Neural cell (in vitro differentiated cells): ENCODE measurements around the gene AFDN. TPM values are rescaled to one million over a fixed set of nuclear protein-coding genes. Genes with fewer than 3 reads are reported as not detected.

Experiments used
- H2AFZ ChIP-seq: fragments of 200-600, 300-800 bp; sonication (generic), shearing (Covaris generic); 2 replicates; pipeline ENCODE4 v1.6.0; 2014; ENCODE audit warnings: low read depth, mild to moderate bottlenecking, antibody characterized with exemption, low read length, moderate library complexity
- H3F3A ChIP-seq: fragments of 200-600 bp; shearing (Covaris generic); 2 replicates; pipeline ENCODE4 v1.6.1; 2016; ENCODE audit warnings: mild to moderate bottlenecking, moderate library complexity, mixed read lengths, antibody characterized with exemption, low read length; ENCODE audit not compliant: insufficient read depth, poor library complexity, severe bottlenecking
- H3K27ac ChIP-seq: fragments of 200-600, 300-800 bp; sonication (generic), shearing (Covaris generic); 2 replicates; pipeline ENCODE4 v1.5.1; 2014; ENCODE audit warnings: mild to moderate bottlenecking, low read length, moderate library complexity
- H3K27me3 ChIP-seq: fragments of 300-800, 200-600 bp; sonication (generic), shearing (Covaris generic); 2 replicates; pipeline ENCODE4 v1.6.0; 2014; ENCODE audit warnings: mild to moderate bottlenecking, low read depth, low read length, moderate library complexity; ENCODE audit not compliant: insufficient read depth
- H3K36me3 ChIP-seq: fragments of 300-800, 200-600 bp; sonication (generic), shearing (Covaris generic); 2 replicates; pipeline ENCODE4 v1.5.1; 2014; ENCODE audit warnings: mild to moderate bottlenecking, antibody characterized with exemption, low read length, moderate library complexity; ENCODE audit not compliant: insufficient read depth
- H3K4me2 ChIP-seq: fragments of 300-800, 200-600 bp; sonication (generic), shearing (Covaris generic); 2 replicates; pipeline ENCODE4 v1.6.0; 2014; ENCODE audit warnings: mild to moderate bottlenecking, low read length
- H3K4me3 ChIP-seq: fragments of 300-800, 200-600 bp; sonication (generic), shearing (Covaris generic); 2 replicates; pipeline ENCODE4 v1.5.1; 2014; ENCODE audit warnings: mild to moderate bottlenecking, low read length, moderate library complexity
- H3K79me2 ChIP-seq: fragments of 200-600 bp; shearing (Covaris generic); replicated peaks from 2 replicates; pipeline ENCODE4 v1.6.0; 2014; ENCODE audit warnings: mild to moderate bottlenecking, low read length, moderate library complexity; ENCODE audit not compliant: insufficient read depth
- H3K9ac ChIP-seq: fragments of 300-800, 200-600 bp; sonication (generic), shearing (Covaris generic); 2 replicates; pipeline ENCODE4 v1.6.1; 2016; ENCODE audit warnings: mild to moderate bottlenecking, low read length, mixed read lengths
- H3K9me2 ChIP-seq: fragments of 200-600 bp; shearing (Covaris generic); 2 replicates; pipeline ENCODE4 v1.6.1; 2016; ENCODE audit warnings: mild to moderate bottlenecking, low read length, mixed read lengths; ENCODE audit not compliant: insufficient read depth
- H3K9me3 ChIP-seq: fragments of 200-600, 300-800 bp; sonication (generic), shearing (Covaris generic); 2 replicates; pipeline ENCODE4 v1.6.1; 2016; ENCODE audit warnings: mild to moderate bottlenecking, mixed run types, low read length, moderate library complexity, mixed read lengths
- H4K20me1 ChIP-seq: fragments of 200-600 bp; shearing (Covaris generic); 2 replicates; pipeline ENCODE4 v1.6.1; 2016; ENCODE audit warnings: mild to moderate bottlenecking, mixed run types; ENCODE audit not compliant: insufficient read depth
- EP300 ChIP-seq: fragments of 450-650 bp; conservative IDR thresholded peaks from 2 replicates; pipeline ENCODE4 v1.6.1; 2014; ENCODE audit warnings: antibody characterized with exemption, mild to moderate bottlenecking, moderate library complexity; ENCODE audit not compliant: poor library complexity, severe bottlenecking
- EZH2 ChIP-seq: fragments of 200-600, 300-800 bp; shearing (Covaris generic), sonication (generic); IDR thresholded peaks from 2 replicates; pipeline ENCODE4 v1.6.1; 2014; ENCODE audit warnings: antibody characterized with exemption, low read length, borderline replicate concordance, mild to moderate bottlenecking; ENCODE audit not compliant: insufficient read depth, poor library complexity, severe bottlenecking
- MXI1 ChIP-seq: fragments of 450-650 bp; conservative IDR thresholded peaks from 2 replicates; pipeline ENCODE4 v1.6.1; 2014; ENCODE audit warnings: antibody characterized with exemption, mild to moderate bottlenecking; ENCODE audit not compliant: poor library complexity, severe bottlenecking
- POLR2AphosphoS5 ChIP-seq: IDR thresholded peaks from 2 replicates; pipeline ENCODE4 v1.6.1; 2012
- RAD21 ChIP-seq: fragments of 450-650 bp; conservative IDR thresholded peaks from 2 replicates; pipeline ENCODE4 v1.6.1; 2014; ENCODE audit warnings: antibody characterized with exemption, mild to moderate bottlenecking, moderate library complexity
- SMC3 ChIP-seq: fragments of 450-650 bp; conservative IDR thresholded peaks from 2 replicates; pipeline ENCODE4 v1.6.1; 2014; ENCODE audit warnings: antibody characterized with exemption, mild to moderate bottlenecking, moderate library complexity; ENCODE audit not compliant: poor library complexity
- TAF1 ChIP-seq: IDR thresholded peaks from 2 replicates; pipeline ENCODE4 v1.6.1; 2012; ENCODE audit warnings: low read depth
- polyA plus RNA-seq: library from polyadenylated mRNA; depleted of rRNA; stranded (reverse); fragments of >200 nt; gene quantifications from 2 replicates; pipeline ENCODE4 v1.2.3, GENCODE V29; 2014
- TF ChIP-seq, protein P1 (sequence below): IDR thresholded peaks from 2 replicates; pipeline ENCODE4 v1.6.1; 2012; ENCODE audit warnings: borderline replicate concordance
- TF ChIP-seq, protein P2 (sequence below): fragments of 450-650 bp; IDR thresholded peaks from 2 replicates; pipeline ENCODE4 v1.5.1; 2014; ENCODE audit warnings: antibody characterized with exemption, mild to moderate bottlenecking, moderate library complexity; ENCODE audit not compliant: poor library complexity, severe bottlenecking

Gene AFDN
- polyA plus RNA-seq, 1 donor from 2014 or later = 193 TPM

GRCh38 chr6:167933847-167934246 is 107.1 kb downstream of the AFDN start:
- H3F3A ChIP-seq = no peaks in the 10 kb centered on the region
- H3K27me3 ChIP-seq = no peaks in the 10 kb centered on the region
- no peak for TF ChIP-seq RAD21
- no peak overlapping the region for H2AFZ ChIP-seq
- H3K9me2 ChIP-seq = no peaks in the 10 kb centered on the region
- no peak overlapping the region for H3K4me3 ChIP-seq
- H3K9ac ChIP-seq = no peak overlapping the region
- peaks cover 3% of the 10 kb centered on the region for H3K79me2 ChIP-seq
- no peaks in the 10 kb centered on the region for H3K9me3 ChIP-seq
- no peaks in the 10 kb centered on the region for H3K36me3 ChIP-seq
- H3K4me2 ChIP-seq = no peak overlapping the region
- H4K20me1 ChIP-seq = no peaks in the 10 kb centered on the region
- no peak overlapping the region for H3K27ac ChIP-seq

DNA sequence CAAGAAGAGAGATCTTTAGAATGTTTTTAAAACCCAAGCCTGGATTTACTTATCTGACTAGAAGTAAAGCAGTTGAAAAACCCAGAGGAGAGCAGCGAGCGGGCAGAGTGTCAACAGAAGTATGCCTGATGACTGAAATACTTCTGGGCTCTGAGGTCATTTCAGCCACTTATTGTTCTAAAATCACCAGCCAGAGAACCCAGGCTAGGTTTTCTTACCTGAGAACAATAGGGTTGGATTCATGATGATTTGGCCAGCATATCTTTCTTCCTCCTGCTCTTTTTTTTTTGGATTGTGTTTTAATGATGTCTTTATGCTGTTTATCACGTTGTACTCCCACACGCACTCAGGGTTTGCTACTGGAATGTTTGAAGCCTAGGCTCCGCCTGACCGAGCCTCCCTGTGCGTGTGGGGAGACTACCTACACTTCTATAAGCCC is 107.7 kb downstream of the AFDN start:
- Histone ChIP-seq H3K9me3 (no peaks in the 10 kb centered on the region), H3K27me3 (no peaks in the 10 kb centered on the region), H3K4me2 (no peak overlapping the region), H3K36me3 (no peaks in the 10 kb centered on the region), H3K79me2 (peaks cover 3% of the 10 kb centered on the region), H3K9ac (no peak overlapping the region), H3K4me3 (no peak overlapping the region), H3K9me2 (no peaks in the 10 kb centered on the region), H2AFZ (no peak overlapping the region), H3F3A (no peaks in the 10 kb centered on the region), H3K27ac (no peak overlapping the region), H4K20me1 (no peaks in the 10 kb centered on the region)
- no peak for TF ChIP-seq RAD21
- no peak for TF ChIP-seq EP300
- no peak for TF ChIP-seq EZH2
- TF ChIP-seq POLR2AphosphoS5 = no peak
- no peak for TF ChIP-seq SMC3
- no peak for TF ChIP-seq MXI1
- TF ChIP-seq, protein P1, sequence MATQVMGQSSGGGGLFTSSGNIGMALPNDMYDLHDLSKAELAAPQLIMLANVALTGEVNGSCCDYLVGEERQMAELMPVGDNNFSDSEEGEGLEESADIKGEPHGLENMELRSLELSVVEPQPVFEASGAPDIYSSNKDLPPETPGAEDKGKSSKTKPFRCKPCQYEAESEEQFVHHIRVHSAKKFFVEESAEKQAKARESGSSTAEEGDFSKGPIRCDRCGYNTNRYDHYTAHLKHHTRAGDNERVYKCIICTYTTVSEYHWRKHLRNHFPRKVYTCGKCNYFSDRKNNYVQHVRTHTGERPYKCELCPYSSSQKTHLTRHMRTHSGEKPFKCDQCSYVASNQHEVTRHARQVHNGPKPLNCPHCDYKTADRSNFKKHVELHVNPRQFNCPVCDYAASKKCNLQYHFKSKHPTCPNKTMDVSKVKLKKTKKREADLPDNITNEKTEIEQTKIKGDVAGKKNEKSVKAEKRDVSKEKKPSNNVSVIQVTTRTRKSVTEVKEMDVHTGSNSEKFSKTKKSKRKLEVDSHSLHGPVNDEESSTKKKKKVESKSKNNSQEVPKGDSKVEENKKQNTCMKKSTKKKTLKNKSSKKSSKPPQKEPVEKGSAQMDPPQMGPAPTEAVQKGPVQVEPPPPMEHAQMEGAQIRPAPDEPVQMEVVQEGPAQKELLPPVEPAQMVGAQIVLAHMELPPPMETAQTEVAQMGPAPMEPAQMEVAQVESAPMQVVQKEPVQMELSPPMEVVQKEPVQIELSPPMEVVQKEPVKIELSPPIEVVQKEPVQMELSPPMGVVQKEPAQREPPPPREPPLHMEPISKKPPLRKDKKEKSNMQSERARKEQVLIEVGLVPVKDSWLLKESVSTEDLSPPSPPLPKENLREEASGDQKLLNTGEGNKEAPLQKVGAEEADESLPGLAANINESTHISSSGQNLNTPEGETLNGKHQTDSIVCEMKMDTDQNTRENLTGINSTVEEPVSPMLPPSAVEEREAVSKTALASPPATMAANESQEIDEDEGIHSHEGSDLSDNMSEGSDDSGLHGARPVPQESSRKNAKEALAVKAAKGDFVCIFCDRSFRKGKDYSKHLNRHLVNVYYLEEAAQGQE = no peak
- no peak for TF ChIP-seq TAF1
- TF ChIP-seq, protein P2, sequence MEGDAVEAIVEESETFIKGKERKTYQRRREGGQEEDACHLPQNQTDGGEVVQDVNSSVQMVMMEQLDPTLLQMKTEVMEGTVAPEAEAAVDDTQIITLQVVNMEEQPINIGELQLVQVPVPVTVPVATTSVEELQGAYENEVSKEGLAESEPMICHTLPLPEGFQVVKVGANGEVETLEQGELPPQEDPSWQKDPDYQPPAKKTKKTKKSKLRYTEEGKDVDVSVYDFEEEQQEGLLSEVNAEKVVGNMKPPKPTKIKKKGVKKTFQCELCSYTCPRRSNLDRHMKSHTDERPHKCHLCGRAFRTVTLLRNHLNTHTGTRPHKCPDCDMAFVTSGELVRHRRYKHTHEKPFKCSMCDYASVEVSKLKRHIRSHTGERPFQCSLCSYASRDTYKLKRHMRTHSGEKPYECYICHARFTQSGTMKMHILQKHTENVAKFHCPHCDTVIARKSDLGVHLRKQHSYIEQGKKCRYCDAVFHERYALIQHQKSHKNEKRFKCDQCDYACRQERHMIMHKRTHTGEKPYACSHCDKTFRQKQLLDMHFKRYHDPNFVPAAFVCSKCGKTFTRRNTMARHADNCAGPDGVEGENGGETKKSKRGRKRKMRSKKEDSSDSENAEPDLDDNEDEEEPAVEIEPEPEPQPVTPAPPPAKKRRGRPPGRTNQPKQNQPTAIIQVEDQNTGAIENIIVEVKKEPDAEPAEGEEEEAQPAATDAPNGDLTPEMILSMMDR = no peak

DNA sequence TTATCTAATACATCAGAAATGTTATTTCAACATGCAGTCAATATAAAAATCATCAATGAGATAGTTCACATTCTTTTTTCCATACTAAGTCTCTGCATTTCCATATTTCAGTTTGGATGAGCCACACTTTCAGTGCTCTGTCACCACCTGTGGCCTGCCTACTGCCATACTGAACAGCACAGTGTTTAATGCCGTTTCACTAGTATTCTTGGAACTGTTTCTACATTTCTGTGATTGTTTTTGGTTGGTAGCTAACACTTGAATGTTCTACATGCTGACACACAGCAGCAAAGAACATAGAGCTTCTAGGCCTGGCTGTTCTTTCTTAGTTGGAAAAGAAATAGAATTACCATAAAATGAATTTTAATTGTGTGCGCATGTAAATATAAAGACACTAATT is 109.3 kb downstream of the AFDN start:
- Histone ChIP-seq H3K79me2 (peaks cover 3% of the 10 kb centered on the region), H3K27ac (no peak overlapping the region), H3F3A (no peaks in the 10 kb centered on the region), H3K36me3 (no peaks in the 10 kb centered on the region), H3K27me3 (no peaks in the 10 kb centered on the region), H3K9me3 (no peaks in the 10 kb centered on the region), H3K4me2 (no peak overlapping the region), H4K20me1 (no peaks in the 10 kb centered on the region), H3K9ac (no peak overlapping the region), H3K4me3 (no peak overlapping the region), H2AFZ (no peak overlapping the region), H3K9me2 (no peaks in the 10 kb centered on the region)
- no peak for TF ChIP-seq TAF1
